Right lobe of liver (tissue), 4 donors: Measurements from ENCODE around the gene GAS2L2.

Experiments
- CTCF ChIP-seq, 4 donors: fragments of 200-600 bp in 3 of 4; fragments of 450-650 bp in 1 of 4; IDR thresholded peaks; one replicate each; pipeline versions ENCODE4 v1.5.1 to v1.8.0; 2016 to 2022; ENCODE audit warnings: antibody characterized with exemption in 4 of 4, mild to moderate bottlenecking in 2 of 4
- POLR2A ChIP-seq: fragments of 450-650 bp; IDR thresholded peaks from one replicate; pipeline ENCODE4 v1.6.1; 2017; ENCODE audit warnings: antibody characterized with exemption, mild to moderate bottlenecking
- donor health status: DM: no; HTN: no; CAD: no.
- donor health status: DM: no; HTN: no; CAD: no.
- donor health status: DM: no; HTN: yes; CAD: no.

- TF ChIP-seq CTCF (IDR thresholded peaks at IDR 0.05) (no peak), POLR2A (no peak)
Measured at GRCh38 chr17:35731239-35731916, 21.7 kb downstream of the GAS2L2 start, which contains the start of gene RASL10B.
